Panc1 (cell line): ENCODE results near the gene CLVS2. TPM values are rescaled to one million over a fixed set of nuclear protein-coding genes. Genes with fewer than 3 reads are reported as not detected.

Experiments
- ATAC-seq: fragments of 200-7000 bp; cut with Tn5 transposase; 2 replicates; pipeline ENCODE4 v1.9.1; 2020; ENCODE audit warnings: mild to moderate bottlenecking, moderate library complexity
- BruUV-seq: library from RNA; stranded (reverse); fragments of 400-500 nt; replicated peaks from 2 replicates; lab custom pipeline; 2021; lab: Mats Ljungman, UMichigan
- CTCF ChIA-PET: fragments of 300-600 bp; sonication (Branson Sonifier 250); formaldehyde crosslinking; loops from one replicate; lab custom pipeline; 2022; ENCODE audit warnings: antibody characterized with exemption; lab: Charles Lee
- POLR2A ChIA-PET: fragments of 300-600 bp; sonication (Branson Sonifier 250); formaldehyde crosslinking; loops from one replicate; lab custom pipeline; 2022; ENCODE audit warnings: antibody characterized with exemption; lab: Charles Lee
- DNase-seq: peaks from one replicate; pipeline ENCODE4 v3.0.0-alpha.2; 2010; ENCODE audit warnings: low read depth, low spot score
- H3K27ac ChIP-seq: 2 replicates; pipeline ENCODE4 v1.5.1; 2011; ENCODE audit warnings: mild to moderate bottlenecking, low read length, inconsistent platforms
- H3K27me3 ChIP-seq: fragments of 200-500 bp; sonication (Bioruptor generic); 2 replicates; pipeline ENCODE4 v1.6.0; 2014; ENCODE audit warnings: low read length, inconsistent platforms; ENCODE audit not compliant: control insufficient read depth, insufficient read depth
- H3K36me3 ChIP-seq: fragments of 200-500 bp; sonication (Bioruptor generic); 2 replicates; pipeline ENCODE4 v1.5.1; 2014; ENCODE audit warnings: inconsistent platforms, mild to moderate bottlenecking, low read length, moderate library complexity; ENCODE audit not compliant: control insufficient read depth, insufficient read depth
- H3K4me1 ChIP-seq: 2 replicates; pipeline ENCODE4 v1.5.1; 2011; ENCODE audit warnings: inconsistent platforms, mild to moderate bottlenecking, low read length, moderate library complexity; ENCODE audit not compliant: control insufficient read depth, insufficient read depth
- H3K4me3 ChIP-seq, 2 experiments: 2 replicates each; pipeline ENCODE4 v1.5.1; 2011 to 2012; ENCODE audit warnings: low read depth in 2 of 2, low read length in 2 of 2, mild to moderate bottlenecking in 2 of 2, inconsistent platforms in 1 of 2, moderate library complexity in 1 of 2
- H3K9me3 ChIP-seq: fragments of 200-500 bp; sonication (Bioruptor generic); 2 replicates; pipeline ENCODE4 v1.5.1; 2014; ENCODE audit warnings: low read depth, mild to moderate bottlenecking, inconsistent platforms, low read length, moderate library complexity; ENCODE audit not compliant: control insufficient read depth, insufficient read depth
- CTCF ChIP-seq: fragments of 450-650 bp; IDR thresholded peaks from 2 replicates; pipeline ENCODE4 v1.5.1; 2017; ENCODE audit warnings: mild to moderate bottlenecking
- POLR2AphosphoS5 ChIP-seq: IDR thresholded peaks from 2 replicates; pipeline ENCODE4 v1.6.1; 2012; ENCODE audit warnings: mild to moderate bottlenecking, low read depth, low read length, moderate library complexity
- SIN3A ChIP-seq: IDR thresholded peaks from 2 replicates; pipeline ENCODE4 v1.6.1; 2012; ENCODE audit warnings: low read depth, mild to moderate bottlenecking, low read length, moderate library complexity, borderline replicate concordance; ENCODE audit not compliant: insufficient read depth
- TCF7L2 ChIP-seq: IDR thresholded peaks from 2 replicates; pipeline ENCODE4 v1.6.1; 2011; ENCODE audit warnings: mild to moderate bottlenecking, low read depth, low read length, inconsistent platforms
- in situ Hi-C: cut with HindIII; loops from 2 replicates; pipeline ENCODE4 v1.10.0; 2016; ENCODE audit warnings: low sequenced_read_pairs, low pct_unique_long_range_greater_than_20kb
- intact Hi-C: fragments of 100-400 bp; cut with micrococcal nuclease; formaldehyde crosslinking; loops from one replicate; pipeline ENCODE4 v1.10.0; 2022; ENCODE audit not compliant: unreplicated experiment
- total RNA-seq: library from RNA; stranded (reverse); gene quantifications from one replicate; pipeline ENCODE4 v1.2.1, GENCODE V29; 2021; ENCODE audit not compliant: unreplicated experiment
- TF ChIP-seq, protein P1 (sequence below), 2 experiments: IDR thresholded peaks; 2 replicates each; pipeline ENCODE4 v1.6.1; 2011 to 2012; ENCODE audit warnings: low read depth in 2 of 2, control low read depth in 1 of 2, low read length in 1 of 2, mild to moderate bottlenecking in 1 of 2, moderate library complexity in 1 of 2; ENCODE audit not compliant: insufficient read depth in 1 of 2

CLVS2 gene
- total RNA-seq, 1 experiment from 2014 or later = 1.1 TPM

DNA sequence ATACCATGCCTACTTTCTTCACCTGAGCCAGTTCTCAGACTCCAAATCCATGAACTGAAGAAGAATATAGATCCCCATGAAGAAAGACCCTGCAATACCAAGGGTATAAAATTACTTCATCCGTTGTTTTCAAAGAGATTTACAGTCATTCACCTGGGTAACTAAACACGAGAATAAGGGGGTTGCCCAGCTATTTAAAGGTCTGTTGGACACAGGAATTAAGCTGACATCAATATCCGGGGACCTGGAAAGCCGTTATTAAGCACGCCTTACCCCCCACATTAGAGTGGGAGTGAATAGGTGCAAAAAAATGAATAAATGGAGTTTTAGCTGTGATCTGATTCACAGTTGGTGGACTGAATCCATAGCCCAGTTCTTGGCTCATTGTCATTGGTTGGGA lies 28.9 kb downstream of the CLVS2 start:
- intact Hi-C loops (no loop called here), in situ Hi-C loops (no loop called here)
- DNase-seq (no peak), ATAC-seq (no peak)
- no TSS peak for BruUV-seq
- ChIA-PET CTCF (no interaction called here), POLR2A (interaction anchor here (0.6 kb wide), 1 partner anchor 193 kb away, joined by 3 read pairs; no protein-coding TSS in a partner anchor)
- Histone ChIP-seq H3K9me3 (no peaks in the 10 kb centered on the region), H3K4me3 (no peak overlapping the region), H3K27ac (no peak overlapping the region), H3K36me3 (no peaks in the 10 kb centered on the region), H3K4me1 (peaks cover 2% of the 10 kb centered on the region; the same call in 1 of the 2 replicates), H3K27me3 (no peaks in the 10 kb centered on the region)
- TF ChIP-seq TCF7L2 (no peak), CTCF (no peak), SIN3A (no peak), POLR2AphosphoS5 (no peak)
- TF ChIP-seq, protein P1, sequence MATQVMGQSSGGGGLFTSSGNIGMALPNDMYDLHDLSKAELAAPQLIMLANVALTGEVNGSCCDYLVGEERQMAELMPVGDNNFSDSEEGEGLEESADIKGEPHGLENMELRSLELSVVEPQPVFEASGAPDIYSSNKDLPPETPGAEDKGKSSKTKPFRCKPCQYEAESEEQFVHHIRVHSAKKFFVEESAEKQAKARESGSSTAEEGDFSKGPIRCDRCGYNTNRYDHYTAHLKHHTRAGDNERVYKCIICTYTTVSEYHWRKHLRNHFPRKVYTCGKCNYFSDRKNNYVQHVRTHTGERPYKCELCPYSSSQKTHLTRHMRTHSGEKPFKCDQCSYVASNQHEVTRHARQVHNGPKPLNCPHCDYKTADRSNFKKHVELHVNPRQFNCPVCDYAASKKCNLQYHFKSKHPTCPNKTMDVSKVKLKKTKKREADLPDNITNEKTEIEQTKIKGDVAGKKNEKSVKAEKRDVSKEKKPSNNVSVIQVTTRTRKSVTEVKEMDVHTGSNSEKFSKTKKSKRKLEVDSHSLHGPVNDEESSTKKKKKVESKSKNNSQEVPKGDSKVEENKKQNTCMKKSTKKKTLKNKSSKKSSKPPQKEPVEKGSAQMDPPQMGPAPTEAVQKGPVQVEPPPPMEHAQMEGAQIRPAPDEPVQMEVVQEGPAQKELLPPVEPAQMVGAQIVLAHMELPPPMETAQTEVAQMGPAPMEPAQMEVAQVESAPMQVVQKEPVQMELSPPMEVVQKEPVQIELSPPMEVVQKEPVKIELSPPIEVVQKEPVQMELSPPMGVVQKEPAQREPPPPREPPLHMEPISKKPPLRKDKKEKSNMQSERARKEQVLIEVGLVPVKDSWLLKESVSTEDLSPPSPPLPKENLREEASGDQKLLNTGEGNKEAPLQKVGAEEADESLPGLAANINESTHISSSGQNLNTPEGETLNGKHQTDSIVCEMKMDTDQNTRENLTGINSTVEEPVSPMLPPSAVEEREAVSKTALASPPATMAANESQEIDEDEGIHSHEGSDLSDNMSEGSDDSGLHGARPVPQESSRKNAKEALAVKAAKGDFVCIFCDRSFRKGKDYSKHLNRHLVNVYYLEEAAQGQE (IDR thresholded peaks at IDR 0.05; ENCODE audit: insufficient read depth in 1 of 2, low read depth in 2 of 2, low read length in 1 of 2) = no peak

- in situ Hi-C loops = no loop called here
- CTCF ChIA-PET = no interaction called here
Observed at GRCh38 chr6:123027408-123027807, 31.4 kb downstream of the CLVS2 start.

More at GRCh38 chr6:123027408-123027807, 31.4 kb downstream of the CLVS2 start:
- Histone ChIP-seq H3K4me1 (peaks cover 8% of the 10 kb centered on the region), H3K27ac (no peak overlapping the region), H3K27me3 (no peaks in the 10 kb centered on the region), H3K9me3 (no peaks in the 10 kb centered on the region), H3K36me3 (no peaks in the 10 kb centered on the region), H3K4me3 (no peak overlapping the region)
- no TSS peak for BruUV-seq
- ATAC-seq (no peak), DNase-seq (no peak)
- POLR2A ChIA-PET = no interaction called here
- intact Hi-C loops = no loop called here
- TF ChIP-seq CTCF (no peak), POLR2AphosphoS5 (no peak), SIN3A (no peak), TCF7L2 (no peak)
- TF ChIP-seq, protein P1 (IDR thresholded peaks at IDR 0.05; ENCODE audit: insufficient read depth in 1 of 2, low read depth in 2 of 2, low read length in 1 of 2) = no peak
